MCF 10A (cell line): ENCODE results near the gene TSGA10IP. TPM values are rescaled to one million over a fixed set of nuclear protein-coding genes. Genes with fewer than 3 reads are reported as not detected.
A peak's percentile ranks its signal among the peaks of the same experiment; 100 is the strongest.

Experiments
- BruUV-seq: library from RNA; stranded (reverse); fragments of 400-500 nt; replicated peaks from 2 replicates; lab custom pipeline; 2021; lab: Mats Ljungman, UMichigan
- CTCF ChIA-PET: fragments of 300-600 bp; sonication (Branson Sonifier 250); formaldehyde crosslinking; extraction: SDS; loops from one replicate; lab custom pipeline; 2021; ENCODE audit warnings: antibody characterized with exemption, inconsistent platforms; lab: Yijun Ruan, JAX
- POLR2A ChIA-PET: fragments of 300-600, 350-650 bp; sonication (Branson Sonifier 250); formaldehyde crosslinking; extraction: SDS; loops from one replicate; lab custom pipeline; 2020; ENCODE audit warnings: antibody characterized with exemption, inconsistent platforms; lab: Yijun Ruan, JAX
- DNase-seq: peaks from one replicate; pipeline ENCODE4 v3.0.0-alpha.2; 2018; ENCODE audit not compliant: unreplicated experiment
- H3K27ac Mint-ChIP-seq: one replicate; pipeline ENCODE4 v1.8.0; 2022; ENCODE audit warnings: mild to moderate bottlenecking, low read depth, mixed read lengths; ENCODE audit not compliant: unreplicated experiment
- H3K27me3 Mint-ChIP-seq: one replicate; pipeline ENCODE4 v1.8.0; 2022; ENCODE audit warnings: mixed read lengths; ENCODE audit not compliant: insufficient read depth, unreplicated experiment
- H3K36me3 Mint-ChIP-seq: one replicate; pipeline ENCODE4 v1.8.0; 2022; ENCODE audit warnings: mild to moderate bottlenecking, moderate library complexity, mixed read lengths; ENCODE audit not compliant: insufficient read depth, unreplicated experiment
- H3K4me1 Mint-ChIP-seq: one replicate; pipeline ENCODE4 v1.8.0; 2022; ENCODE audit warnings: mixed read lengths; ENCODE audit not compliant: insufficient read depth, unreplicated experiment
- H3K4me3 Mint-ChIP-seq: one replicate; pipeline ENCODE4 v1.8.0; 2022; ENCODE audit warnings: mild to moderate bottlenecking, moderate library complexity, mixed read lengths; ENCODE audit not compliant: unreplicated experiment
- H3K9me3 Mint-ChIP-seq: one replicate; pipeline ENCODE4 v1.8.0; 2022; ENCODE audit warnings: mixed read lengths; ENCODE audit not compliant: unreplicated experiment
- CTCF ChIP-seq: fragments of 200-600 bp; IDR thresholded peaks from one replicate; pipeline ENCODE4 v1.8.0; 2022; ENCODE audit warnings: antibody characterized with exemption, mild to moderate bottlenecking; ENCODE audit not compliant: unreplicated experiment
- intact Hi-C: fragments of 100-400 bp; cut with micrococcal nuclease; formaldehyde crosslinking; loops from 2 replicates; pipeline ENCODE4 v1.14.1; 2022
- total RNA-seq: library from RNA; stranded (reverse); gene quantifications from 2 replicates; pipeline ENCODE4 v1.2.3, GENCODE V29; 2022

Gene TSGA10IP
- total RNA-seq, 1 experiment from 2014 or later, result not detected

GRCh38 chr11:65917077-65917433 is 28.2 kb upstream of the TSGA10IP start:
- Mint-ChIP-seq H3K4me1 (peaks cover 37% of the 10 kb centered on the region), H3K9me3 (no peaks in the 10 kb centered on the region), H3K4me3 (peak overlapping the region; percentile 89), H3K27me3 (no peaks in the 10 kb centered on the region), H3K27ac (peak overlapping the region; percentile 86), H3K36me3 (peaks cover 6% of the 10 kb centered on the region)
- no TSS peak for BruUV-seq
- intact Hi-C loops, result loop anchor here (5.0 kb wide), 1 partner anchor 255 kb away; the partner anchor contains the start of gene RELA
- no peak for TF ChIP-seq CTCF
- no peak for DNase-seq
- CTCF ChIA-PET, result interaction anchor here (2.2 kb wide), 1 partner anchor 29 kb away, joined by 11 read pairs; the partner anchor contains the start of gene FIBP
- POLR2A ChIA-PET, result interaction anchor here (1.7 to 8.0 kb wide), 5 partner anchors 16 to 58 kb away, joined by 5 to 122 read pairs (median 14); partner anchors contain the start of genes CCDC85B, CFL1, FIBP and FOSL1

GRCh38 chr11:65917434-65918210 is 27.7 kb upstream of the TSGA10IP start:
- Mint-ChIP-seq H3K36me3 (peaks cover 10% of the 10 kb centered on the region), H3K27me3 (no peaks in the 10 kb centered on the region), H3K27ac (peak overlapping the region; percentile 86), H3K4me1 (peaks cover 37% of the 10 kb centered on the region), H3K9me3 (no peaks in the 10 kb centered on the region), H3K4me3 (peak overlapping the region; percentile 89)
- POLR2A ChIA-PET, result interaction anchor here (0.6 to 2.7 kb wide), 13 partner anchors 12 to 863 kb away, joined by 3 to 46 read pairs (median 5); partner anchors contain the start of genes BANF1, CCDC85B, CFL1 and FIBP
- no peak for DNase-seq
- intact Hi-C loops, result loop anchor here (5.0 kb wide), 1 partner anchor 255 kb away; the partner anchor contains the start of gene RELA
- no TSS peak for BruUV-seq
- no peak for TF ChIP-seq CTCF
- CTCF ChIA-PET, result interaction anchor here (0.9 to 2.2 kb wide), 4 partner anchors 20 to 30 kb away, joined by 3 to 11 read pairs (median 6); partner anchors contain the start of genes CCDC85B and FIBP

- ChIA-PET POLR2A (interaction anchor here (0.8 to 2.5 kb wide), 12 partner anchors 13 to 371 kb away, joined by 3 to 46 read pairs (median 5); partner anchors contain the start of genes BANF1, CCDC85B, CFL1 and FIBP), CTCF (interaction anchor here (0.9 to 1.2 kb wide), 3 partner anchors 21 to 31 kb away, joined by 3 to 6 read pairs (median 5); partner anchors contain the start of gene CCDC85B)
- Mint-ChIP-seq H3K4me1 (peaks cover 37% of the 10 kb centered on the region), H3K4me3 (peak within 1 kb of the TSS; percentile 89), H3K27me3 (no peaks in the 10 kb centered on the region), H3K27ac (peak within 1 kb of the TSS; percentile 81), H3K36me3 (peaks cover 14% of the 10 kb centered on the region), H3K9me3 (no peaks in the 10 kb centered on the region)
- TSS peak; percentile 49 for BruUV-seq
- peak; percentile 37 for DNase-seq
- intact Hi-C loops, result loop anchor here (1.0 to 5.0 kb wide), 2 partner anchors 71 to 256 kb away; partner anchors contain the start of gene RELA
- no peak for TF ChIP-seq CTCF
Measured at GRCh38 chr11:65918211-65919140, 26.8 kb upstream of the TSGA10IP start, which contains the start of gene C11orf68. Gene C11orf68 (minus strand): TSS chr11:65919062. CDS start chr11:65919031, 31 bp downstream.
